OCI-LY3 (cell line): ENCODE measurements around the gene TBC1D16.

Source experiments
- H2AFZ ChIP-seq: fragments of 200-600, 300-600 bp; shearing (Covaris generic); 2 replicates; pipeline ENCODE4 v1.6.0; 2014; ENCODE audit warnings: antibody characterized with exemption, low read depth, low read length
- H3K27ac ChIP-seq: fragments of 200-600, 300-600 bp; sonication (generic); 2 replicates; pipeline ENCODE4 v1.5.1; 2014; ENCODE audit warnings: mild to moderate bottlenecking, low read length, moderate library complexity, mixed read lengths
- H3K27me3 ChIP-seq: fragments of 200-600, 300-600 bp; sonication (generic); 2 replicates; pipeline ENCODE4 v1.6.1; 2014; ENCODE audit warnings: low read depth, low read length, mixed read lengths
- H3K36me3 ChIP-seq: fragments of 200-600, 300-600 bp; sonication (generic); replicated peaks from 2 replicates; pipeline ENCODE3; 2014; ENCODE audit warnings: low read depth, low read length, mixed read lengths
- H3K4me1 ChIP-seq: fragments of 300-600, 200-600 bp; sonication (generic); 2 replicates; pipeline ENCODE4 v1.6.1; 2014; ENCODE audit warnings: low read length, mixed read lengths
- H3K4me2 ChIP-seq: fragments of 200-600, 300-600 bp; sonication (generic); 2 replicates; pipeline ENCODE4 v1.6.1; 2014; ENCODE audit warnings: low read length, mixed read lengths
- H3K4me3 ChIP-seq: fragments of 300-600, 200-600 bp; sonication (generic); 2 replicates; pipeline ENCODE4 v1.5.1; 2014; ENCODE audit warnings: antibody characterized with exemption, mild to moderate bottlenecking, low read length, moderate library complexity
- H3K79me2 ChIP-seq: fragments of 300-600, 200-600 bp; shearing (Covaris generic); 2 replicates; pipeline ENCODE4 v1.6.1; 2014; ENCODE audit warnings: mild to moderate bottlenecking, low read length, mixed read lengths
- H3K9ac ChIP-seq: fragments of 300-600, 200-600 bp; shearing (Covaris generic); 2 replicates; pipeline ENCODE4 v1.6.0; 2014; ENCODE audit warnings: mild to moderate bottlenecking, low read length, moderate library complexity
- H3K9me3 ChIP-seq: fragments of 200-600, 300-600 bp; shearing (Covaris generic); 2 replicates; pipeline ENCODE4 v1.6.1; 2014; ENCODE audit warnings: low read length, mixed read lengths; ENCODE audit not compliant: insufficient read depth
- H4K20me1 ChIP-seq: fragments of 200-600, 300-600 bp; sonication (generic); 2 replicates; pipeline ENCODE4 v1.6.1; 2016; ENCODE audit warnings: low read length, mixed read lengths; ENCODE audit not compliant: insufficient read depth
- EZH2phosphoT487 ChIP-seq: fragments of 200-600 bp; shearing (Covaris generic); IDR thresholded peaks from 2 replicates; pipeline ENCODE4 v1.6.1; 2018; ENCODE audit warnings: antibody characterized with exemption, mixed run types, low read depth
- TF ChIP-seq, protein P1 (sequence below): fragments of 200-600, 300-600 bp; sonication (generic); IDR thresholded peaks from 2 replicates; pipeline ENCODE4 v1.5.1; 2014; ENCODE audit warnings: antibody characterized with exemption, low read length, low read depth

TBC1D16 gene

GRCh38 chr17:80070375-80071115 lies 34.9 kb upstream of the TBC1D16 start:
- Histone ChIP-seq H4K20me1 (no peaks in the 10 kb centered on the region), H3K27me3 (no peaks in the 10 kb centered on the region), H3K4me3 (no peak overlapping the region), H3K36me3 (no peaks in the 10 kb centered on the region), H3K4me1 (no peaks in the 10 kb centered on the region), H3K27ac (no peak overlapping the region), H3K9me3 (no peaks in the 10 kb centered on the region), H3K79me2 (no peaks in the 10 kb centered on the region), H3K9ac (no peak overlapping the region), H2AFZ (no peak overlapping the region), H3K4me2 (no peak overlapping the region)
- TF ChIP-seq EZH2phosphoT487: no peak
- TF ChIP-seq, protein P1, sequence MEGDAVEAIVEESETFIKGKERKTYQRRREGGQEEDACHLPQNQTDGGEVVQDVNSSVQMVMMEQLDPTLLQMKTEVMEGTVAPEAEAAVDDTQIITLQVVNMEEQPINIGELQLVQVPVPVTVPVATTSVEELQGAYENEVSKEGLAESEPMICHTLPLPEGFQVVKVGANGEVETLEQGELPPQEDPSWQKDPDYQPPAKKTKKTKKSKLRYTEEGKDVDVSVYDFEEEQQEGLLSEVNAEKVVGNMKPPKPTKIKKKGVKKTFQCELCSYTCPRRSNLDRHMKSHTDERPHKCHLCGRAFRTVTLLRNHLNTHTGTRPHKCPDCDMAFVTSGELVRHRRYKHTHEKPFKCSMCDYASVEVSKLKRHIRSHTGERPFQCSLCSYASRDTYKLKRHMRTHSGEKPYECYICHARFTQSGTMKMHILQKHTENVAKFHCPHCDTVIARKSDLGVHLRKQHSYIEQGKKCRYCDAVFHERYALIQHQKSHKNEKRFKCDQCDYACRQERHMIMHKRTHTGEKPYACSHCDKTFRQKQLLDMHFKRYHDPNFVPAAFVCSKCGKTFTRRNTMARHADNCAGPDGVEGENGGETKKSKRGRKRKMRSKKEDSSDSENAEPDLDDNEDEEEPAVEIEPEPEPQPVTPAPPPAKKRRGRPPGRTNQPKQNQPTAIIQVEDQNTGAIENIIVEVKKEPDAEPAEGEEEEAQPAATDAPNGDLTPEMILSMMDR: no peak

- Histone ChIP-seq H3K36me3 (no peaks in the 10 kb centered on the region), H3K9me3 (no peaks in the 10 kb centered on the region), H3K4me2 (no peak overlapping the region), H3K4me1 (no peaks in the 10 kb centered on the region), H4K20me1 (no peaks in the 10 kb centered on the region), H3K4me3 (no peak overlapping the region), H3K27me3 (no peaks in the 10 kb centered on the region), H3K27ac (no peak overlapping the region), H3K79me2 (no peaks in the 10 kb centered on the region), H3K9ac (no peak overlapping the region), H2AFZ (no peak overlapping the region)
- TF ChIP-seq, protein P1: no peak
- TF ChIP-seq EZH2phosphoT487: no peak
Observed at GRCh38 chr17:80068301-80069222, 32.9 kb upstream of the TBC1D16 start.

- no peak for TF ChIP-seq EZH2phosphoT487
- H3K79me2 ChIP-seq: no peaks in the 10 kb centered on the region
- H3K4me3 ChIP-seq: no peak overlapping the region
- no peak overlapping the region for H2AFZ ChIP-seq
- no peak overlapping the region for H3K4me2 ChIP-seq
- H3K27me3 ChIP-seq: no peaks in the 10 kb centered on the region
- no peaks in the 10 kb centered on the region for H3K9me3 ChIP-seq
- H3K36me3 ChIP-seq: no peaks in the 10 kb centered on the region
- H3K27ac ChIP-seq: no peak overlapping the region
- no peaks in the 10 kb centered on the region for H3K4me1 ChIP-seq
- H4K20me1 ChIP-seq: no peaks in the 10 kb centered on the region
- H3K9ac ChIP-seq: no peak overlapping the region
Observed at GRCh38 chr17:80067393-80067986, 31.8 kb upstream of the TBC1D16 start.

DNA sequence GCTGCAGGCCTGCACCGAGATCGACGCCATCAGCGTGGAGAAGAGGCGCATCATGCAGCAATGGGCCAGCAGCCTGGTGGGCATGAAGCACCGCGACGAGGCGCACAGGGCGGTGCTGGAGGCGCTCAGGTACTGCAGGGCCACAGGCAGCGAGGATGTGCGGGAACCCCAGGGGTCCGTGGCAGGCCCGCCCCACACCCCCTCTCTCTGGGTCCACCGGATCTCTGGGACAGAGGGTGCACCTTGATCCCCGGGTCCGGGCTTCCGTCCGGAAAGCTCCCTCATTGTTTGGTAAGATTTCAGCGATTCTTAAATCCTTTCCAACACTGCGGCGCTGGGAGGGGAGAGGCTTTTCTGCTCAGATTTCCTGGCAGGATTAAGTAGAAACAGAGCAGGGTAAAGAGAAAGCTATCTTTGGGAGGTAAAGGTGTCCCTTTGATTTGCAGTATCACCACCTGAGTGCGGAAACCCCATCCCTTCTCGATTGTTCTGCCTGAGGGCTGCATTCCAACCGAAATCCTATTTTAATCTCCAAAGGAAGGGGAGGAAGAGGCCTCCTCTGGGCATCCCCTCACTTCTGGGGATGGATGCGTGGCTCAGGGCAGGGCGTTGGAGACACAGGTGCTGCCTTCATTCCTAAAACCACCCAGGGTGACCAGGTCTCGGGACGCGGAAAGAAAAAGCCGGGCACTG lies 30.0 kb upstream of the TBC1D16 start:
- H3K9me3 ChIP-seq: no peaks in the 10 kb centered on the region
- no peak overlapping the region for H2AFZ ChIP-seq
- no peaks in the 10 kb centered on the region for H3K79me2 ChIP-seq
- H3K27me3 ChIP-seq: no peaks in the 10 kb centered on the region
- H4K20me1 ChIP-seq: no peaks in the 10 kb centered on the region
- no peak overlapping the region for H3K4me3 ChIP-seq
- no peaks in the 10 kb centered on the region for H3K36me3 ChIP-seq
- H3K4me2 ChIP-seq: no peak overlapping the region
- H3K9ac ChIP-seq: no peak overlapping the region
- TF ChIP-seq, protein P1: no peak
- no peak for TF ChIP-seq EZH2phosphoT487
- H3K4me1 ChIP-seq: no peaks in the 10 kb centered on the region
- no peak overlapping the region for H3K27ac ChIP-seq
